Measurements from ENCODE around the gene MEF2C.

- no peak for TF ChIP-seq CTCF (IDR thresholded peaks at IDR 0.05; ENCODE audit: low read depth, low read length, poor library complexity, severe bottlenecking)
- no peak for TF ChIP-seq EZH2phosphoT487 (IDR thresholded peaks at IDR 0.05; ENCODE audit: borderline replicate concordance, low read length)
Observed at GRCh38 chr5:88718736-88719135, 164.2 kb downstream of the MEF2C start.

Measured in DOHH2 (cell line).